Measurements from ENCODE around the gene C1orf35. TPM values are rescaled to one million over a fixed set of nuclear protein-coding genes. Genes with fewer than 3 reads are reported as not detected.

C1orf35 gene
- total and polyA plus RNA-seq, 2 experiments from 2014 or later: 36.2 to 43.7 TPM

- H3K36me3 ChIP-seq: peaks cover 2% of the 10 kb centered on the region
- TF ChIP-seq, protein P1, sequence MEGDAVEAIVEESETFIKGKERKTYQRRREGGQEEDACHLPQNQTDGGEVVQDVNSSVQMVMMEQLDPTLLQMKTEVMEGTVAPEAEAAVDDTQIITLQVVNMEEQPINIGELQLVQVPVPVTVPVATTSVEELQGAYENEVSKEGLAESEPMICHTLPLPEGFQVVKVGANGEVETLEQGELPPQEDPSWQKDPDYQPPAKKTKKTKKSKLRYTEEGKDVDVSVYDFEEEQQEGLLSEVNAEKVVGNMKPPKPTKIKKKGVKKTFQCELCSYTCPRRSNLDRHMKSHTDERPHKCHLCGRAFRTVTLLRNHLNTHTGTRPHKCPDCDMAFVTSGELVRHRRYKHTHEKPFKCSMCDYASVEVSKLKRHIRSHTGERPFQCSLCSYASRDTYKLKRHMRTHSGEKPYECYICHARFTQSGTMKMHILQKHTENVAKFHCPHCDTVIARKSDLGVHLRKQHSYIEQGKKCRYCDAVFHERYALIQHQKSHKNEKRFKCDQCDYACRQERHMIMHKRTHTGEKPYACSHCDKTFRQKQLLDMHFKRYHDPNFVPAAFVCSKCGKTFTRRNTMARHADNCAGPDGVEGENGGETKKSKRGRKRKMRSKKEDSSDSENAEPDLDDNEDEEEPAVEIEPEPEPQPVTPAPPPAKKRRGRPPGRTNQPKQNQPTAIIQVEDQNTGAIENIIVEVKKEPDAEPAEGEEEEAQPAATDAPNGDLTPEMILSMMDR (IDR thresholded peaks at IDR 0.05; ENCODE audit: low read depth, low read length): no peak
- no peak overlapping the region for H3K4me3 ChIP-seq
- no peaks in the 10 kb centered on the region for H3K9me3 ChIP-seq (ENCODE audit: low read depth)
- no peaks in the 10 kb centered on the region for H3K27me3 ChIP-seq
- H3K4me1 ChIP-seq (ENCODE audit: low read depth): no peaks in the 10 kb centered on the region
- DNase-seq (ENCODE audit: low read depth in 1 of 2, low spot score in 1 of 2): no peak
- H3K27ac ChIP-seq: no peak overlapping the region
Measured at GRCh38 chr1:228107636-228108035, 4.5 kb upstream of the C1orf35 start.

- TF ChIP-seq, protein P1 (IDR thresholded peaks at IDR 0.05; ENCODE audit: low read depth, low read length): no peak
- Histone ChIP-seq H3K36me3 (peaks cover 2% of the 10 kb centered on the region), H3K4me3 (no peak overlapping the region), H3K27me3 (no peaks in the 10 kb centered on the region), H3K9me3 (ENCODE audit: low read depth) (no peaks in the 10 kb centered on the region), H3K4me1 (ENCODE audit: low read depth) (no peaks in the 10 kb centered on the region), H3K27ac (no peak overlapping the region)
- DNase-seq (ENCODE audit: low read depth in 1 of 2, low spot score in 1 of 2): no peak
Measured at GRCh38 chr1:228106800-228107054, 3.6 kb upstream of the C1orf35 start.

DNA sequence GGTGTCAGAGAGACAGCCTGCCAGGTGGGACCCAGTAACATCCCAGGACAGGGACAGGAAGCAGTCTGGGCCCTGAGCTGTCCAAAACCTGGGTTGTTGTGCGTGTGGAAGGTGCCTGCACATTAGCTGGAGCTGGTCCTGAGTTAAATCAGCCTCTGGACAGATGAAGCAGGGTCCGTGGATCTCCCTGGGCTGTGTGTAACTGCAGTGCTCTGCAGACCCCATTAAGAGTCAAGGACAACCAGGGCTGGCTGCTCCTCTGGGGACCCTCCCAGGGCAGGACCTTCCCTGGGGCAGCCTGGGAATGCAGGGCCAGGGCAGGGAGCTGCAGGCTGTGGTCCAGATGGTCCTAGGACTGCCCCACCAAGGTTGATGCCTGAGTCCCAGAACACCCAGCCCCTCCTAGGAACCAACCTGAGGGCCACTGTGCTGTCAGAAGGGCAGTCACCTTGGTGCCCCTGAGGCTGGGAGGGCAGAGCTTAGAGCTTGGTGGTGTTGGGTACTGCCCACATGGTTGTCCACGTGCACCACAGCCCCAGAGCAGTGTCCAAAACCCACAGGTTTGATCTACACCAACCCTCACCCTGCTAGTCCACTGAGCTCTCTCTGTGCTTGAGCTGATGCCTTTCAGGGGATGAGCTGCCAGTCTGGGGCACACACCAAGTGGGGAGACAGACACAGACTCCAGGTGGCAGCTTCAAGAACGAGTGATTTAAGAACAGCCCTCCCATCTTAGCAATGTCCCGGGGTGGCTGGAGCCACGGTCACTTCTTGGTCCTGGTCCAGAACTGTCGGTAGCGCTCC is 3.1 kb upstream of the C1orf35 start:
- DNase-seq (ENCODE audit: low read depth in 1 of 2, low spot score in 1 of 2): no peak
- Histone ChIP-seq H3K36me3 (peaks cover 4% of the 10 kb centered on the region), H3K27me3 (no peaks in the 10 kb centered on the region), H3K9me3 (ENCODE audit: low read depth) (no peaks in the 10 kb centered on the region), H3K27ac (no peak overlapping the region), H3K4me3 (no peak overlapping the region), H3K4me1 (ENCODE audit: low read depth) (no peaks in the 10 kb centered on the region)
- TF ChIP-seq, protein P1 (IDR thresholded peaks at IDR 0.05; ENCODE audit: low read depth, low read length): no peak

DNA sequence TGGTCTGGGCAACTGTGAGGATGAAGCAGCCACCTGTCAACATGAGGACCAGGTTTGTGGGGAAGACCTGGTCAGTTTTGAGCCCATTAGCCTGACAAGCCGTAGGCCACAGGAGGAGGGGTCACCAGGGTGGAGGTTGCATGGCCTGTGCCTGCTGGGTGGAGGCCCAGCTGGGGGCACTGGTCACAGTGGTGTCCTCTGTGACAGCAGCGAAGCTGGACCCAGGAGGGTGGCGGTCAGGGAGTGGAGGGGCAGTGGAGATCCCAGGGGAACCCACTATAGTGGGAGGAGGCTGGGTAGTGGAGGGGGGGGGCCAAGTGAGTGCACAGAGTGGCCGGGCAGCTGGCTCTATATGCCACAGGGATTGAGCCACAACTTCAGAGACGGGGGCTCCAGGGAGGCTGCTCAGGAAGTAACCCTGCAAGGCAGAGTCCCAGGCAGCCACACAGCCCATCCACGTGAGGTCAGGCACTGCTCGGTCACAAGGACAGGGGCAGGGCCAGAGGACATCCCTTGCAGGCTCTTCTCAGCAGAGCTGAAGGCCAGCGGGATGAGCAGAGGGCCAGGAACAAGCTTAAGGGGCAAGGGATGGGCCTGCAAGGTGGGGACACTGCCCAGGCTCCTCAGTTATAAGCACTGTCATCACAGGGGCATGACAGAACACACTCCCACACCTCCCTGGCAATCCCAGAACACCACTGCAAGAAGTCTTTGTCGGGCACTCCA is 2.3 kb upstream of the C1orf35 start:
- no peak overlapping the region for H3K4me3 ChIP-seq
- no peaks in the 10 kb centered on the region for H3K27me3 ChIP-seq
- H3K36me3 ChIP-seq: peaks cover 9% of the 10 kb centered on the region
- H3K4me1 ChIP-seq (ENCODE audit: low read depth): no peaks in the 10 kb centered on the region
- TF ChIP-seq, protein P1 (IDR thresholded peaks at IDR 0.05; ENCODE audit: low read depth, low read length): no peak
- no peak overlapping the region for H3K27ac ChIP-seq
- no peaks in the 10 kb centered on the region for H3K9me3 ChIP-seq (ENCODE audit: low read depth)
- DNase-seq (ENCODE audit: low read depth in 1 of 2, low spot score in 1 of 2): no peak

DNA sequence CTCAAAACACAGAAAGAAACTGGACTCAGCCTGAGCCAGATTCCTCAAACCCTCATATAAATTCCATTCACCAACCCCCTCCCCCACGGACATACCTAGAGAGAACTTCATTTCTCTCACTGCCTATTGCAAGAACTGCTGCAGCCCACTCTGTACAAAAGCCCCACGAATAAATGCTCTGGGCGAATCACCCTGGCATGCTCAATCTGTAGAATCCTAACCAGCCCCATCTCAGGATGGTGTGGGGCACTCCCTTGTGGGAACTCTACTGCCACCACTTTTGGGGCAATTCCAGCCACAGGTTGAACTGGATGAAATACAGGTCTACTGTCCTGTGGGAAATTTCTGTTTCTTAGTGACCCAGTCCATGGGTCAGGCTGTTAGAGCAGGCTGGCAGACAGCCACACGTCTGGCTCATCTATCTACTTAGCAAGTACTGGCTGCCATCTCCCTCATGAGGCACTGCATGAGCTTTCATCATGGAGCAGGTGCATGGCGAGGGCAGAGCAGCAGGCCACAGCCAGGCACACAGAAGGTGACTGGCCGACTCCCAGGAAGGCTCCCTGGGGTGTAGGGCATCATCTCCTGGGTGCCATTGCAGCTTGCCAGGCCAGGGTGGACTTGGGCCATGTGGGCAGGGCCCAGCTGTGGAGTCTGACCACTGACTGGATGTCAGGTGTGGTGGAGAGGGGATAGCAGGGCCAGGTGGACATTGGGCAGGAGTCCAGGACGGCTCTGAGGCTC is 1.6 kb upstream of the C1orf35 start:
- TF ChIP-seq, protein P1 (IDR thresholded peaks at IDR 0.05; ENCODE audit: low read depth, low read length): no peak
- Histone ChIP-seq H3K4me1 (ENCODE audit: low read depth) (no peaks in the 10 kb centered on the region), H3K36me3 (peaks cover 11% of the 10 kb centered on the region), H3K27ac (peak overlapping the region; percentile 11), H3K27me3 (no peaks in the 10 kb centered on the region), H3K4me3 (no peak overlapping the region), H3K9me3 (ENCODE audit: low read depth) (no peaks in the 10 kb centered on the region)
- no peak for DNase-seq (ENCODE audit: low read depth in 1 of 2, low spot score in 1 of 2)
